K562 (cell line): ENCODE data around the gene NTN3. TPM values are rescaled to one million over a fixed set of nuclear protein-coding genes. Genes with fewer than 3 reads are reported as not detected.

Experiments
- ATAC-seq: fragments of 200-7000 bp; cut with Tn5 transposase; 3 replicates; pipeline ENCODE4 v1.9.1; 2020; ENCODE audit warnings: moderate library complexity
- BruUV-seq: library from RNA; stranded (reverse); fragments of 400-500 nt; replicated peaks from 2 replicates; lab custom pipeline; 2021; lab: Mats Ljungman, UMichigan
- CTCF ChIA-PET: fragments of 300-600 bp; formaldehyde crosslinking; extraction: SDS; loops from one replicate; lab custom pipeline; 2021; ENCODE audit warnings: low intra/inter-chr PET ratio; lab: Yijun Ruan, JAX
- POLR2A ChIA-PET: fragments of 300-600, 350-650 bp; sonication (Branson Sonifier 250); formaldehyde crosslinking; extraction: SDS; loops from one replicate; lab custom pipeline; 2021; ENCODE audit warnings: antibody characterized with exemption, inconsistent platforms; lab: Yijun Ruan, JAX
- DNase-seq, 4 experiments: peaks; one replicate each; pipeline versions ENCODE4 v3.0.0 to v3.0.0-alpha.2; 2011 to 2018; ENCODE audit warnings: low spot score in 3 of 4, mixed read lengths in 3 of 4; ENCODE audit errors: extremely low read depth in 1 of 4
- FAIRE-seq: peaks from 2 replicates; lab custom pipeline; 2011; peaks lifted over from hg19 to GRCh38; lab: Jason Lieb, UNC
- H2AFZ ChIP-seq: 2 replicates; pipeline ENCODE4 v1.6.0; 2011; ENCODE audit warnings: low read depth, low read length, control low read depth, inconsistent platforms
- H3K27ac ChIP-seq: fragments of 200-600 bp; 3 replicates; pipeline ENCODE4 v1.8.0; 2011; ENCODE audit warnings: low read depth, mild to moderate bottlenecking, control low read depth, inconsistent platforms, low read length, moderate library complexity, mixed read lengths; ENCODE audit errors: extremely low read depth
- H3K27me3 ChIP-seq, 2 experiments: fragments of 300-600 bp in 1 of 2; 2 replicates in 1 of 2; 3 replicates in 1 of 2; pipeline versions ENCODE4 v1.6.0 to v1.8.0; 2011; ENCODE audit warnings: inconsistent platforms in 2 of 2, low read length in 2 of 2, mild to moderate bottlenecking in 1 of 2, mixed read lengths in 1 of 2, moderate library complexity in 1 of 2; ENCODE audit not compliant: control insufficient read depth in 2 of 2, insufficient read depth in 2 of 2
- H3K36me3 ChIP-seq: fragments of 300-600 bp; 3 replicates; pipeline ENCODE4 v1.8.0; 2011; ENCODE audit warnings: mild to moderate bottlenecking, low read length, inconsistent platforms; ENCODE audit not compliant: control insufficient read depth, insufficient read depth
- H3K4me1 ChIP-seq, 2 experiments: fragments of 200-600 bp in 1 of 2; replicated peaks in 1 of 2; 2 replicates in 1 of 2; 3 replicates in 1 of 2; pipeline versions ENCODE4 v1.5.1 to v1.8.0; 2011; ENCODE audit warnings: inconsistent platforms in 2 of 2, low read length in 2 of 2, mild to moderate bottlenecking in 1 of 2, mixed read lengths in 1 of 2, moderate library complexity in 1 of 2; ENCODE audit not compliant: control insufficient read depth in 2 of 2, insufficient read depth in 2 of 2
- H3K4me2 ChIP-seq: 2 replicates; pipeline ENCODE4 v1.6.1; 2011; ENCODE audit warnings: low read length, control low read depth, inconsistent platforms, mixed read lengths; ENCODE audit not compliant: insufficient read depth
- H3K4me3 ChIP-seq: fragments of 200-600 bp; sonication (generic), shearing (Covaris generic); 2 replicates; pipeline ENCODE4 v1.5.1; 2016; ENCODE audit warnings: control low read depth, inconsistent platforms
- H3K79me2 ChIP-seq: fragments of 200-600 bp; 3 replicates; pipeline ENCODE4 v1.8.0; 2011; ENCODE audit warnings: low read length, inconsistent platforms; ENCODE audit not compliant: control insufficient read depth, insufficient read depth
- H3K9ac ChIP-seq, 2 experiments: 2 replicates each; pipeline versions ENCODE4 v1.6.0 to v1.6.1; 2011; ENCODE audit warnings: low read depth in 2 of 2, low read length in 2 of 2, control low read depth in 1 of 2, inconsistent platforms in 1 of 2, mild to moderate bottlenecking in 1 of 2, mixed read lengths in 1 of 2; ENCODE audit not compliant: insufficient read depth in 1 of 2
- H3K9me1 ChIP-seq: one replicate; pipeline ENCODE4 v1.6.0; 2011; ENCODE audit warnings: inconsistent platforms, mild to moderate bottlenecking, low read length, moderate library complexity; ENCODE audit not compliant: control insufficient read depth, insufficient read depth
- H3K9me3 ChIP-seq: replicated peaks from 2 replicates; pipeline ENCODE4 v1.5.1; 2011; ENCODE audit warnings: low read depth, low read length, inconsistent platforms; ENCODE audit not compliant: control insufficient read depth, insufficient read depth
- H4K20me1 ChIP-seq: replicated peaks from 2 replicates; pipeline ENCODE4 v1.6.1; 2011; ENCODE audit warnings: low read length, inconsistent platforms, mixed read lengths; ENCODE audit not compliant: control insufficient read depth, insufficient read depth
- EP400 ChIP-seq: fragments of 450-650 bp; IDR thresholded peaks from 2 replicates; pipeline ENCODE4 v1.6.1; 2017; ENCODE audit warnings: antibody characterized with exemption, mild to moderate bottlenecking, moderate library complexity
- ETS2 ChIP-seq: IDR thresholded peaks from 2 replicates; pipeline ENCODE4 v1.6.1; 2016; ENCODE audit warnings: borderline replicate concordance, missing genetic modification characterization, mild to moderate bottlenecking, moderate library complexity, missing compliant biosample characterization; ENCODE audit not compliant: poor library complexity, severe bottlenecking
- FOSL1 ChIP-seq: fragments of 200-800 bp; sonication (Bioruptor generic); conservative IDR thresholded peaks from 2 replicates; pipeline ENCODE4 v1.6.1; 2016; ENCODE audit warnings: missing genetic modification characterization, missing compliant biosample characterization
- MBD2 ChIP-seq: sonication (generic); IDR thresholded peaks from 2 replicates; pipeline ENCODE4 v1.6.1; 2016; ENCODE audit warnings: low read depth, borderline replicate concordance
- NFE2L1 ChIP-seq: fragments of 450-650 bp; IDR thresholded peaks from 2 replicates; pipeline ENCODE4 v1.6.1; 2016; ENCODE audit warnings: missing genetic modification characterization, low read depth, mild to moderate bottlenecking, missing compliant biosample characterization, moderate library complexity, borderline replicate concordance
- NR3C1 ChIP-seq: sonication (generic); formaldehyde crosslinking; IDR thresholded peaks from 2 replicates; pipeline ENCODE4 v1.8.1; 2022; ENCODE audit warnings: missing genetic modification reagents
- PATZ1 ChIP-seq: fragments of 250-450 bp; sonication (Bioruptor Pico); IDR thresholded peaks from 2 replicates; pipeline ENCODE4 v1.5.0; 2020; ENCODE audit warnings: mild to moderate bottlenecking, borderline replicate concordance
- PRPF4 ChIP-seq: fragments of 200-400 bp; formaldehyde crosslinking; IDR thresholded peaks from one replicate; pipeline ENCODE4 v1.6.1; 2017; ENCODE audit warnings: low read length, low read depth, mild to moderate bottlenecking; ENCODE audit not compliant: insufficient read depth, poor library complexity, severe bottlenecking
- PTBP1 ChIP-seq: fragments of 200-400 bp; formaldehyde crosslinking; IDR thresholded peaks from 2 replicates; pipeline ENCODE4 v1.6.1; 2017; ENCODE audit warnings: low read depth, low read length
- RBM22 ChIP-seq: fragments of 200-400 bp; formaldehyde crosslinking; IDR thresholded peaks from 2 replicates; pipeline ENCODE4 v1.6.1; 2018; ENCODE audit warnings: low read length, low read depth; ENCODE audit not compliant: poor library complexity, severe bottlenecking
- RFX7 ChIP-seq: fragments of 250-450 bp; sonication (Bioruptor Pico); IDR thresholded peaks from 2 replicates; pipeline ENCODE4 v1.5.1; 2021; ENCODE audit warnings: mild to moderate bottlenecking
- SIN3B ChIP-seq: fragments of 450-650 bp; IDR thresholded peaks from 2 replicates; pipeline ENCODE4 v1.6.1; 2017; ENCODE audit warnings: low read depth, mild to moderate bottlenecking, moderate library complexity
- ZNF197 ChIP-seq: fragments of 200-800 bp; sonication (Bioruptor generic); IDR thresholded peaks from 2 replicates; pipeline ENCODE4 v1.6.1; 2016; ENCODE audit warnings: low read depth, missing genetic modification characterization, missing compliant biosample characterization
- ZNF436 ChIP-seq: fragments of 250-450, 450-650 bp; sonication (Bioruptor Pico); formaldehyde crosslinking; IDR thresholded peaks from 2 replicates; pipeline ENCODE4 v1.7.0; 2020; ENCODE audit warnings: mild to moderate bottlenecking
- ZNF644 ChIP-seq: fragments of 200-800 bp; sonication (Bioruptor generic); IDR thresholded peaks from 2 replicates; pipeline ENCODE4 v1.6.1; 2016; ENCODE audit warnings: low read depth, missing genetic modification characterization, missing compliant biosample characterization
- ZNF699 ChIP-seq: fragments of 250-450 bp; sonication (Bioruptor Pico); IDR thresholded peaks from 2 replicates; pipeline ENCODE4 v1.8.0; 2021; ENCODE audit warnings: mild to moderate bottlenecking, moderate library complexity; ENCODE audit not compliant: insufficient replicate concordance
- WGBS: fragments of 100-300 bp; shearing (Covaris generic); methylation state at CpG from one replicate; pipeline ENCODE4 v1.1.6; 2016; ENCODE audit warnings: low coverage, mixed read lengths; ENCODE audit not compliant: insufficient coverage; ENCODE audit errors: missing lambda C conversion rate; 5-methylcytosine and 5-hydroxymethylcytosine counted together
- in situ Hi-C: fragments of 300-500 bp; cut with MboI; formaldehyde crosslinking; loops from 4 replicates; pipeline ENCODE4 v1.15.0; 2018; ENCODE audit warnings: inconsistent platforms, mixed read lengths
- intact Hi-C: fragments of 100-400 bp; cut with micrococcal nuclease; formaldehyde crosslinking; loops from 2 replicates; pipeline ENCODE4 v1.14.2; 2022
- polyA plus RNA-seq, 8 experiments: library from polyadenylated mRNA; depleted of rRNA in 4 of 8; stranded (reverse) in 5 of 8; unstranded in 3 of 8; fragments of >200 nt; fragmentation: Nextera tagmentation in 2 of 8; fragmentation: Illumina TruSeq in 1 of 8; extraction: Ambion mirVana in 2 of 8; extraction: Trizol in 1 of 8; gene quantifications; 2 replicates each; pipeline versions ENCODE4 v1.2.1 to v1.2.3, GENCODE V29; 2011 to 2014; ENCODE audit warnings: inconsistent platforms in 1 of 8, missing spikeins in 1 of 8
- total RNA-seq, 7 experiments: library from RNA; depleted of rRNA in 6 of 7; stranded (reverse); fragments of >200 nt in 6 of 7; fragmentation: Illumina TruSeq in 2 of 7; extraction: Trizol in 2 of 7; gene quantifications; 2 replicates each; pipeline versions ENCODE4 v1.2.1 to v1.2.3, GENCODE V29; 2011 to 2021; ENCODE audit warnings: low replicate concordance in 1 of 7

NTN3 gene
- total and polyA plus RNA-seq, 9 of the 15 experiments (the other 6 are each of a cell fraction or from before 2014, with no cell fraction given), result not detected

GRCh38 chr16:2495041-2495440, 23.9 kb downstream of the NTN3 start (continued):
- TF ChIP-seq EP400, result no peak
- no peak for TF ChIP-seq ETS2
- no peak for TF ChIP-seq NFE2L1 (tag)
- TF ChIP-seq PATZ1, result no peak
- TF ChIP-seq ZNF197 (CRISPR knock-in tag), result no peak

- in situ Hi-C loops, result no loop called here
- TF ChIP-seq ZNF436 (no peak), FOSL1 (no peak), PRPF4 (peak; percentile 30), RFX7 (no peak), SIN3B (no peak), NR3C1 (no peak), RBM22 (no peak), ZNF644 (tag) (no peak), MBD2 (no peak), ZNF699 (CRISPR knock-in tag) (no peak), PTBP1 (no peak)
These were observed 25.4 kb downstream of the NTN3 start for GRCh38 chr16:2496223-2497115.

More at GRCh38 chr16:2496223-2497115, 25.4 kb downstream of the NTN3 start:
- FAIRE-seq (no peak), ATAC-seq (no peak), DNase-seq (no peak)
- H3K4me1 ChIP-seq, result peaks cover 17 to 58% of the 10 kb centered on the region in 2 experiments
- peaks cover 22% of the 10 kb centered on the region for H3K79me2 ChIP-seq
- ChIA-PET CTCF (no interaction called here), POLR2A (interaction anchor here (0.6 to 1.5 kb wide), 3 partner anchors 13 to 505 kb away, joined by 3 to 5 read pairs (median 4); partner anchors contain the start of gene ATP6V0C)
- intact Hi-C loops, result loop anchor here (5.0 kb wide), 1 partner anchor 299 kb away; the partner anchor contains the start of gene CASKIN1
- TSS peak; percentile 34 for BruUV-seq
- H3K36me3 ChIP-seq, result peaks cover 55% of the 10 kb centered on the region; the same call in 2 of the 3 replicates
- H4K20me1 ChIP-seq, result peaks cover 6% of the 10 kb centered on the region
- H3K9ac ChIP-seq, result peak overlapping the region; percentile 37 to 83; a peak in 3 of 4 replicates
- peak overlapping the region; percentile 47; the same call in 1 of the 3 replicates for H3K27ac ChIP-seq
- no peaks in the 10 kb centered on the region for H3K9me1 ChIP-seq
- H3K4me3 ChIP-seq, result no peak overlapping the region
- no peaks in the 10 kb centered on the region for H3K27me3 ChIP-seq
- no peak overlapping the region for H2AFZ ChIP-seq
- no peaks in the 10 kb centered on the region for H3K9me3 ChIP-seq
- WGBS, result 96% methylated on average over 48 of the region's 62 CpGs
- H3K4me2 ChIP-seq, result peak overlapping the region; percentile 57; the same call in 1 of the 2 replicates
